ENCODE measurements around the gene UBALD2. TPM values are rescaled to one million over a fixed set of nuclear protein-coding genes. Genes with fewer than 3 reads are reported as not detected.

The UBALD2 gene
- total and polyA plus RNA-seq, 2 of the 4 experiments (the other 2 are of a cell fraction): 0.90 to 12.1 TPM

- dilution Hi-C loops (cut with HindIII; ENCODE audit: low sequenced_read_pairs, unreplicated experiment) (no loop called here), intact Hi-C loops (cut with micrococcal nuclease) (no loop called here), in situ Hi-C loops (cut with MboI; ENCODE audit: low sequenced_read_pairs) (loop anchor here (10.0 kb wide), 1 partner anchor 197 kb away; the partner anchor contains the start of gene RHBDF2)
- H3K4me1 ChIP-seq (ENCODE audit: control insufficient read depth, insufficient read depth, low read length): peaks cover 2% of the 10 kb centered on the region; the same call in 1 of the 2 replicates
- no TSS peak for BruUV-seq (replicated peaks)
- H4K5ac ChIP-seq (ENCODE audit: low read depth, low read length): no peak within 1 kb of the TSS
- WGBS, 2 experiments (ENCODE audit: extremely low coverage in 2 of 2, insufficient read length in 1 of 2): 98% methylated on average over 11 of the region's 44 CpGs; no CpG with 5 or more reads in 1 of the 2 experiments
- no peak within 1 kb of the TSS for H3K9ac ChIP-seq (ENCODE audit: low read depth, low read length)
- no peaks in the 10 kb centered on the region for H3K9me1 ChIP-seq (ENCODE audit: insufficient read depth, low read length)
- no peak within 1 kb of the TSS for H2AK9ac ChIP-seq (replicated peaks; ENCODE audit: low read depth, low read length, poor library complexity)
- no peak within 1 kb of the TSS for H4K8ac ChIP-seq (ENCODE audit: low read depth in 2 of 2, low read length in 2 of 2)
- H2AK5ac ChIP-seq (ENCODE audit: low read depth, low read length): no peak within 1 kb of the TSS
- H3K23ac ChIP-seq (ENCODE audit: low read depth, low read length): no peak within 1 kb of the TSS
- ChIA-PET POLR2A (ENCODE audit: unreplicated experiment) (no interaction called here), CTCF (interaction anchor here (1.6 kb wide), 1 partner anchor 77 kb away, joined by 3 read pairs; no protein-coding TSS in a partner anchor)
- no peak within 1 kb of the TSS for H4K91ac ChIP-seq (ENCODE audit: insufficient read depth, low read depth, low read length)
- peaks cover 26% of the 10 kb centered on the region for H3K36me3 ChIP-seq (ENCODE audit: control insufficient read depth, insufficient read depth, low read length)
- no peaks in the 10 kb centered on the region for H4K20me1 ChIP-seq (ENCODE audit: insufficient read depth, low read length)
- H2BK5ac ChIP-seq (ENCODE audit: low read depth, low read length, poor library complexity, severe bottlenecking): no peak within 1 kb of the TSS
- H3K27me3 ChIP-seq (ENCODE audit: control insufficient read depth, insufficient read depth, low read length): no peaks in the 10 kb centered on the region
- H3K56ac ChIP-seq (ENCODE audit: extremely low read depth, insufficient read depth, low read length): no peak within 1 kb of the TSS
- TF ChIP-seq ELK1 (IDR thresholded peaks at IDR 0.05; ENCODE audit: borderline replicate concordance, low read depth, low read length): no peak
- no peak for TF ChIP-seq RAD21 (IDR thresholded peaks at IDR 0.05; ENCODE audit: low read length)
- TF ChIP-seq RFX5 (IDR thresholded peaks at IDR 0.05; ENCODE audit: low read depth, low read length): no peak
- no peak for TF ChIP-seq SMC3 (IDR thresholded peaks at IDR 0.05; ENCODE audit: low read depth, low read length)
- TF ChIP-seq USF2 (IDR thresholded peaks at IDR 0.05; ENCODE audit: low read depth, low read length): no peak
- no peak for TF ChIP-seq CEBPB (IDR thresholded peaks at IDR 0.05; ENCODE audit: low read depth, low read length)
- no peak within 1 kb of the TSS for H3K18ac ChIP-seq (ENCODE audit: low read depth, low read length)
- H3K4me2 ChIP-seq (ENCODE audit: low read depth, low read length): no peak within 1 kb of the TSS
- no peak within 1 kb of the TSS for H2BK120ac ChIP-seq (ENCODE audit: low read depth, low read length)
- H3K14ac ChIP-seq (replicated peaks; ENCODE audit: low read depth, low read length): no peak within 1 kb of the TSS
- no peak within 1 kb of the TSS for H3K4ac ChIP-seq (ENCODE audit: low read depth, low read length)
- no peak within 1 kb of the TSS for H3K4me3 ChIP-seq (ENCODE audit: insufficient read depth, low read depth, low read length)
- H2BK15ac ChIP-seq (ENCODE audit: low read depth, low read length): no peak within 1 kb of the TSS
- ATAC-seq (ENCODE audit: low read depth) (no peak), DNase-seq (no peak)
- H3K27ac ChIP-seq (ENCODE audit: insufficient read depth, low read length): no peak within 1 kb of the TSS
- no peaks in the 10 kb centered on the region for H3K9me3 ChIP-seq (ENCODE audit: control insufficient read depth, insufficient read depth, low read length)
- peaks cover 0 to 8% of the 10 kb centered on the region in 2 experiments; a peak in 1 of 4 replicates for H3K79me1 ChIP-seq (ENCODE audit: low read depth in 1 of 2, low read length in 2 of 2)
- H2BK20ac ChIP-seq (ENCODE audit: low read depth, low read length): no peak within 1 kb of the TSS
- H2AFZ ChIP-seq (replicated peaks; ENCODE audit: low read length, poor library complexity): no peak within 1 kb of the TSS
These were observed 42.8 kb downstream of the UBALD2 start, which contains the start of gene QRICH2 for GRCh38 chr17:76307966-76308338. Gene QRICH2 (minus strand): TSS chr17:76308276. CDS start chr17:76307998, 278 bp downstream.

All from IMR-90 (cell line).